ENCODE results near the gene TP63. TPM values are rescaled to one million over a fixed set of nuclear protein-coding genes. Genes with fewer than 3 reads are reported as not detected.

TP63 gene
- total RNA-seq, 1 experiment from 2014 or later = 4.9 TPM

DNA sequence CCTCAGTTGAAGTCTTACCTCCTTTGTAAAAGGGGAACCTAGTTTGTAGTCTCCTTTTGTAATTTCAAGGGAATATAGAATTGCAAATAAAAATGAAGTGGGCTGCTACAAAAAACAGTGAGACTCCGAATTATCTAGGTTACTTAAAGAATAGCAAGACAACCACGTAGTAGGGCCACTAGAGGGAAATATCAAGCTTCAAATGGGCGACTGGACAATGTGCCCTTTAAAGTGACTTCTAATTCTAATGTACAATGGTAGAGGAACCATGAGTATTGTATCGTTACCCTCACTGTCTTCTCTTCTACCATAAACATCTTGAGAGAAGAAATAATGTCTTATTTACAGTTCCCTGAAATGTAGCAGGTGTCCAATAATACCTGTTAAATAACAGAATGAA lies 56.3 kb downstream of the TP63 start:
- no TSS peak for BruUV-seq (replicated peaks)
- no peaks in the 10 kb centered on the region for H3K36me3 ChIP-seq (ENCODE audit: insufficient read depth, low read length, poor library complexity, severe bottlenecking)
- ChIA-PET CTCF (no interaction called here), POLR2A (ENCODE audit: low non-redundant PET) (no interaction called here)
- no peak overlapping the region for H3K4me3 ChIP-seq (ENCODE audit: low read depth, low read length, poor library complexity, severe bottlenecking)
- no peaks in the 10 kb centered on the region for H3K27me3 ChIP-seq (replicated peaks; ENCODE audit: insufficient read depth, low read depth, low read length, poor library complexity)
- no peak for DNase-seq (ENCODE audit: low spot score)
- H3K27ac ChIP-seq (ENCODE audit: low read depth, low read length, poor library complexity, severe bottlenecking) = no peak overlapping the region
- intact Hi-C loops (cut with micrococcal nuclease; ENCODE audit: unreplicated experiment) = loop anchor here (10.0 kb wide), 1 partner anchor 257 kb away; no protein-coding TSS in a partner anchor
- H3K4me1 ChIP-seq (ENCODE audit: insufficient read depth, low read length, poor library complexity, severe bottlenecking) = peaks cover 27% of the 10 kb centered on the region
- H3K9me3 ChIP-seq (ENCODE audit: low read depth, low read length, poor library complexity, severe bottlenecking) = no peaks in the 10 kb centered on the region
- no peak for TF ChIP-seq EZH2 (IDR thresholded peaks at IDR 0.05; ENCODE audit: borderline replicate concordance, low read depth, low read length, poor library complexity, severe bottlenecking)
- TF ChIP-seq, protein P1, sequence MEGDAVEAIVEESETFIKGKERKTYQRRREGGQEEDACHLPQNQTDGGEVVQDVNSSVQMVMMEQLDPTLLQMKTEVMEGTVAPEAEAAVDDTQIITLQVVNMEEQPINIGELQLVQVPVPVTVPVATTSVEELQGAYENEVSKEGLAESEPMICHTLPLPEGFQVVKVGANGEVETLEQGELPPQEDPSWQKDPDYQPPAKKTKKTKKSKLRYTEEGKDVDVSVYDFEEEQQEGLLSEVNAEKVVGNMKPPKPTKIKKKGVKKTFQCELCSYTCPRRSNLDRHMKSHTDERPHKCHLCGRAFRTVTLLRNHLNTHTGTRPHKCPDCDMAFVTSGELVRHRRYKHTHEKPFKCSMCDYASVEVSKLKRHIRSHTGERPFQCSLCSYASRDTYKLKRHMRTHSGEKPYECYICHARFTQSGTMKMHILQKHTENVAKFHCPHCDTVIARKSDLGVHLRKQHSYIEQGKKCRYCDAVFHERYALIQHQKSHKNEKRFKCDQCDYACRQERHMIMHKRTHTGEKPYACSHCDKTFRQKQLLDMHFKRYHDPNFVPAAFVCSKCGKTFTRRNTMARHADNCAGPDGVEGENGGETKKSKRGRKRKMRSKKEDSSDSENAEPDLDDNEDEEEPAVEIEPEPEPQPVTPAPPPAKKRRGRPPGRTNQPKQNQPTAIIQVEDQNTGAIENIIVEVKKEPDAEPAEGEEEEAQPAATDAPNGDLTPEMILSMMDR (conservative IDR thresholded peaks at IDR 0.05; ENCODE audit: low read depth, low read length) = no peak

DNA sequence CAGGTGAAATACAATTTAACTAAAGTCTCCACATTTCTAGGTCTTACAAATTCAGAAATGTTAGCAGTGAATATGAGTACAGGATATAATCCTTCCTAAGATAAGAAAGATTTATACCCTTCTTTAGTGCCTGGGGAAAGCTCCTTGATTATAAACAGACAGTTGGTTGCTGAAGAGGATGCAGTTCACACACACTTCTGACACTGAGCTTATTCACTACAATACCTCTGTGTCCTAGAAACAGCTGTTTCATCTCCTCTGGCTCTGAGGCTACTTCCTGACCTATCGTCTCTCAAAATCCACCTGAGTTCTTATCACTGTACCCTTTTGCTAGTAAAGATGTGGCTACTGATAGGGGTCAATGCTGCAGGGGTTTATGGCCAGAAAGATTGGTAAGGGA lies 57.1 kb downstream of the TP63 start:
- DNase-seq (ENCODE audit: low spot score) = no peak
- Histone ChIP-seq H3K4me1 (ENCODE audit: insufficient read depth, low read length, poor library complexity, severe bottlenecking) (peaks cover 21% of the 10 kb centered on the region), H3K9me3 (ENCODE audit: low read depth, low read length, poor library complexity, severe bottlenecking) (no peaks in the 10 kb centered on the region), H3K36me3 (ENCODE audit: insufficient read depth, low read length, poor library complexity, severe bottlenecking) (no peaks in the 10 kb centered on the region), H3K27ac (ENCODE audit: low read depth, low read length, poor library complexity, severe bottlenecking) (no peak overlapping the region), H3K4me3 (ENCODE audit: low read depth, low read length, poor library complexity, severe bottlenecking) (no peak overlapping the region), H3K27me3 (replicated peaks; ENCODE audit: insufficient read depth, low read depth, low read length, poor library complexity) (no peaks in the 10 kb centered on the region)
- ChIA-PET POLR2A (ENCODE audit: low non-redundant PET) (no interaction called here), CTCF (interaction anchor here (0.7 kb wide), 1 partner anchor 180 kb away, joined by 5 read pairs; no protein-coding TSS in a partner anchor)
- intact Hi-C loops (cut with micrococcal nuclease; ENCODE audit: unreplicated experiment) = loop anchor here (10.0 kb wide), 1 partner anchor 257 kb away; no protein-coding TSS in a partner anchor
- TF ChIP-seq, protein P1 (conservative IDR thresholded peaks at IDR 0.05; ENCODE audit: low read depth, low read length) = no peak
- TF ChIP-seq EZH2 (IDR thresholded peaks at IDR 0.05; ENCODE audit: borderline replicate concordance, low read depth, low read length, poor library complexity, severe bottlenecking) = no peak
- no TSS peak for BruUV-seq (replicated peaks)

GRCh38 chr3:189689625-189690024 lies 58.4 kb downstream of the TP63 start:
- Histone ChIP-seq H3K9me3 (ENCODE audit: low read depth, low read length, poor library complexity, severe bottlenecking) (no peaks in the 10 kb centered on the region), H3K4me3 (ENCODE audit: low read depth, low read length, poor library complexity, severe bottlenecking) (no peak overlapping the region), H3K36me3 (ENCODE audit: insufficient read depth, low read length, poor library complexity, severe bottlenecking) (no peaks in the 10 kb centered on the region), H3K27me3 (replicated peaks; ENCODE audit: insufficient read depth, low read depth, low read length, poor library complexity) (no peaks in the 10 kb centered on the region), H3K4me1 (ENCODE audit: insufficient read depth, low read length, poor library complexity, severe bottlenecking) (peaks cover 17% of the 10 kb centered on the region), H3K27ac (ENCODE audit: low read depth, low read length, poor library complexity, severe bottlenecking) (no peak overlapping the region)
- CTCF ChIA-PET = no interaction called here
- POLR2A ChIA-PET (ENCODE audit: low non-redundant PET) = no interaction called here
- intact Hi-C loops (cut with micrococcal nuclease; ENCODE audit: unreplicated experiment) = loop anchor here (10.0 kb wide), 1 partner anchor 255 kb away; no protein-coding TSS in a partner anchor
- BruUV-seq (replicated peaks) = no TSS peak
- TF ChIP-seq, protein P1 (conservative IDR thresholded peaks at IDR 0.05; ENCODE audit: low read depth, low read length) = no peak
- TF ChIP-seq EZH2 (IDR thresholded peaks at IDR 0.05; ENCODE audit: borderline replicate concordance, low read depth, low read length, poor library complexity, severe bottlenecking) = no peak
- DNase-seq (ENCODE audit: low spot score) = no peak
